Brain microvascular endothelial cell (primary cell): Measurements from ENCODE around the gene ADARB2.
"Not testable (repeated sequence)": the region's sequence is repeated elsewhere in the genome, so short reads cannot be mapped to it uniquely, and the experiment has no call there.

ENCODE experiments used
- DNase-seq: peaks from one replicate; pipeline ENCODE4 v3.0.0-alpha.2; 2020
- H3K27ac ChIP-seq: fragments of 250-450 bp; sonication (Bioruptor Pico); 2 replicates; pipeline ENCODE4 v1.5.1; 2020; ENCODE audit warnings: mild to moderate bottlenecking, moderate library complexity
- H3K27me3 ChIP-seq: fragments of 250-450 bp; sonication (Bioruptor Pico); replicated peaks from 2 replicates; pipeline ENCODE4 v1.5.1; 2020; ENCODE audit warnings: mild to moderate bottlenecking
- H3K36me3 ChIP-seq: fragments of 250-450 bp; sonication (Bioruptor Pico); replicated peaks from 2 replicates; pipeline ENCODE4 v1.5.1; 2020; ENCODE audit warnings: mild to moderate bottlenecking
- H3K4me3 ChIP-seq: 2 replicates; pipeline ENCODE4 v1.5.1; 2011; ENCODE audit warnings: low read depth, mild to moderate bottlenecking, control low read depth, low read length, moderate library complexity
- CTCF ChIP-seq: IDR thresholded peaks from 2 replicates; pipeline ENCODE4 v1.5.1; 2011; ENCODE audit warnings: low read depth, mild to moderate bottlenecking, moderate library complexity, low read length, control low read depth, inconsistent platforms; ENCODE audit errors: missing control alignments
- in situ Hi-C: cut with HindIII; loops from 2 replicates; pipeline ENCODE4 v1.10.0; 2017; ENCODE audit warnings: low sequenced_read_pairs, low pct_ligation_motif_present

Gene ADARB2

GRCh38 chr10:1543596-1543995 lies 193.7 kb downstream of the ADARB2 start:
- no peaks in the 10 kb centered on the region for H3K36me3 ChIP-seq
- TF ChIP-seq CTCF = no peak
- no peak overlapping the region for H3K4me3 ChIP-seq
- no peak for DNase-seq
- in situ Hi-C loops = no loop called here
- H3K27ac ChIP-seq = no peak overlapping the region
- H3K27me3 ChIP-seq = no peaks in the 10 kb centered on the region

GRCh38 chr10:1542941-1543340 lies 194.4 kb downstream of the ADARB2 start:
- DNase-seq = no peak
- H3K27me3 ChIP-seq = no peaks in the 10 kb centered on the region
- TF ChIP-seq CTCF = no peak
- in situ Hi-C loops = no loop called here
- no peaks in the 10 kb centered on the region for H3K36me3 ChIP-seq
- H3K27ac ChIP-seq = no peak overlapping the region
- no peak overlapping the region for H3K4me3 ChIP-seq

GRCh38 chr10:1540144-1540543 lies 197.2 kb downstream of the ADARB2 start:
- no peak for DNase-seq
- in situ Hi-C loops = no loop called here

DNA sequence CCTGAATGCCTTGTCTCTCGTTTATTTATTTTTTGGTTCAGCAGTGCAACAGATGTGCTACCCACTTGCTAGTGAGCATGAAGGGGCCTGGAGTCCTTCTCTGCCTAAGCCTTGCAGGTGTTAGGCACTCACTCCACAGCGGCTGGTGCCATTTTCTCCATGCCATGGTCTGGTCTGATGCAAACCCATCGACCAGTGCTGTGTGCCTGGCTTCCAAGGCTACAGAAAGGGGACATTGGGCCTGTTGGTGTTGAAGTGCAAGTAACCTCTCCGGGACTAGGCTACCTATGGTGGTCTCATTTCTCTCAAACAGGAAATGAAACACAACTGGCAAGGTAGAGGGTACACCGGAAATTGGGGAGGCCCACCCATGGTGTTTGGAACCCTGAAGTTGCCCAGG lies 198.1 kb downstream of the ADARB2 start:
- H3K4me3 ChIP-seq = no peak overlapping the region
- H3K27ac ChIP-seq = no peak overlapping the region
- H3K27me3 ChIP-seq = no peaks in the 10 kb centered on the region
- in situ Hi-C loops = no loop called here
- no peaks in the 10 kb centered on the region for H3K36me3 ChIP-seq
- TF ChIP-seq CTCF = no peak
- DNase-seq = no peak

More at GRCh38 chr10:1540144-1540543, 197.2 kb downstream of the ADARB2 start:
- TF ChIP-seq CTCF = no peak
- no peaks in the 10 kb centered on the region for H3K36me3 ChIP-seq
- no peaks in the 10 kb centered on the region for H3K27me3 ChIP-seq
- H3K27ac ChIP-seq = no peak overlapping the region
- H3K4me3 ChIP-seq = no peak overlapping the region

- Histone ChIP-seq H3K4me3 (no peak overlapping the region), H3K36me3 (no peaks in the 10 kb centered on the region), H3K27me3 (no peaks in the 10 kb centered on the region), H3K27ac (no peak overlapping the region)
- in situ Hi-C loops = no loop called here
- no peak for DNase-seq
- TF ChIP-seq CTCF = no peak
Measured at GRCh38 chr10:1538531-1539061, 198.7 kb downstream of the ADARB2 start.

DNA sequence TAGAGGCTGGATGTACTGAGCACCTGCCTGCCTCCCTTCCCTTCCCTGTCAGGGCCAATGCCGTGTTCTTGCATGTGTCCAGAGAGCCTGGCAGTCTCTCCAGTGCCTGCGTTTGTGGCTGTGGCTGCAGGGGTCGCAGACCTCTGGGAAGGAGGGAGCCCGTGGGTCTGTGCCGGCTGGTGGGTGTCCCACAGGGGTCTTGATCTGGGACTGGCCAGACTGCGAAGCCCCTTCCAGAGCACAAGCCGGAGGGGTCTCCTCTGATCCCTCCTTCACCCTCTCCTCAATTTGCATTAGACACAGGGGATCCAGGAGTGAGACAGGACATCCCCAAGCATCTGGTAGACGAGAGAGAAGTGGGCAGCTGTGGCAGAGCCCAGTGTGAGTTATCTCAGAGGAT lies 199.2 kb downstream of the ADARB2 start:
- TF ChIP-seq CTCF = no peak
- no peak overlapping the region for H3K27ac ChIP-seq
- DNase-seq = no peak
- no peaks in the 10 kb centered on the region for H3K36me3 ChIP-seq
- H3K27me3 ChIP-seq = no peaks in the 10 kb centered on the region
- in situ Hi-C loops = no loop called here
- H3K4me3 ChIP-seq = no peak overlapping the region

GRCh38 chr10:1537449-1537848 lies 199.9 kb downstream of the ADARB2 start:
- H3K36me3 ChIP-seq, DNase-seq, in situ Hi-C loops: not testable (repeated sequence)

More at GRCh38 chr10:1537449-1537848, 199.9 kb downstream of the ADARB2 start:
- H3K4me3 ChIP-seq, H3K27ac ChIP-seq, H3K27me3 ChIP-seq: not testable (repeated sequence)
